OCI-LY3 (cell line): ENCODE measurements around the gene BAIAP2.

ENCODE experiments used
- EZH2phosphoT487 ChIP-seq: fragments of 200-600 bp; shearing (Covaris generic); IDR thresholded peaks from 2 replicates; pipeline ENCODE4 v1.6.1; 2018; ENCODE audit warnings: antibody characterized with exemption, mixed run types, low read depth
- TF ChIP-seq, protein P1 (sequence below): fragments of 200-600, 300-600 bp; sonication (generic); IDR thresholded peaks from 2 replicates; pipeline ENCODE4 v1.5.1; 2014; ENCODE audit warnings: antibody characterized with exemption, low read length, low read depth

DNA sequence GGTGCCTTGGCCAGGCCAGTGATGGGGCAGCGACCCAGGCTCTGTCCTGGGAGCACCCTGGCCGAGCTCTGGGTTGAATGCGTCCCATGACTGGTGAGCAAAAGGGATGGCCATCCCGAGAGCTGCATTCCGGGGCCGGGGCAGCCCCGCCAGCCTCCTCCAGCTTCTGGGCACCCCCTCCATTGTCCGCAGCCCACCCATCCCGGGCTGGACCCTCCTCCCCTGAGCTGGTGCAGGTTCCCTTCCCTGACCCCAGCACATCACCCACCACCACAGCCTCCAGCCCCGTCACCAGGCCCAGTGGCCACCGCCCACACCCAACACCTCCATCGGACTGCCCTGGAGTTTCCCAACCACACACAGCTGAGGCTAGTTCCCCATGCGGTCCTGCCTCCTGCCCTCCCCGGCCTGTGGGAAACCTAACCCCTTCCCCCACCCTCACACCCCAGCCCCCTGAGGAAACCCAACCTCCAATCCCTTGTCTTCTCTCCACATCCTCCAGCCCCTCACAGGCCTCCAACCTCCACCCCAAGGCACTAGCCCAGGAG is 114.1 kb downstream of the BAIAP2 start:
- TF ChIP-seq, protein P1, sequence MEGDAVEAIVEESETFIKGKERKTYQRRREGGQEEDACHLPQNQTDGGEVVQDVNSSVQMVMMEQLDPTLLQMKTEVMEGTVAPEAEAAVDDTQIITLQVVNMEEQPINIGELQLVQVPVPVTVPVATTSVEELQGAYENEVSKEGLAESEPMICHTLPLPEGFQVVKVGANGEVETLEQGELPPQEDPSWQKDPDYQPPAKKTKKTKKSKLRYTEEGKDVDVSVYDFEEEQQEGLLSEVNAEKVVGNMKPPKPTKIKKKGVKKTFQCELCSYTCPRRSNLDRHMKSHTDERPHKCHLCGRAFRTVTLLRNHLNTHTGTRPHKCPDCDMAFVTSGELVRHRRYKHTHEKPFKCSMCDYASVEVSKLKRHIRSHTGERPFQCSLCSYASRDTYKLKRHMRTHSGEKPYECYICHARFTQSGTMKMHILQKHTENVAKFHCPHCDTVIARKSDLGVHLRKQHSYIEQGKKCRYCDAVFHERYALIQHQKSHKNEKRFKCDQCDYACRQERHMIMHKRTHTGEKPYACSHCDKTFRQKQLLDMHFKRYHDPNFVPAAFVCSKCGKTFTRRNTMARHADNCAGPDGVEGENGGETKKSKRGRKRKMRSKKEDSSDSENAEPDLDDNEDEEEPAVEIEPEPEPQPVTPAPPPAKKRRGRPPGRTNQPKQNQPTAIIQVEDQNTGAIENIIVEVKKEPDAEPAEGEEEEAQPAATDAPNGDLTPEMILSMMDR: no peak
- no peak for TF ChIP-seq EZH2phosphoT487
